WERI-Rb-1 (cell line): ENCODE measurements around the gene TNXB.

Source experiments
- DNase-seq: peaks from one replicate; pipeline ENCODE4 v3.0.0-alpha.2; 2020
- H3K27ac ChIP-seq: fragments of 250-450 bp; sonication (Bioruptor Pico); 2 replicates; pipeline ENCODE4 v1.5.1; 2020; ENCODE audit warnings: mild to moderate bottlenecking, moderate library complexity
- H3K27me3 ChIP-seq: fragments of 250-450 bp; sonication (Bioruptor Pico); 2 replicates; pipeline ENCODE4 v1.5.1; 2021; ENCODE audit warnings: mild to moderate bottlenecking, low read depth, moderate library complexity; ENCODE audit not compliant: insufficient read depth, severe bottlenecking
- H3K36me3 ChIP-seq: fragments of 250-450 bp; sonication (Bioruptor Pico); 2 replicates; pipeline ENCODE4 v1.5.1; 2020; ENCODE audit warnings: mild to moderate bottlenecking, moderate library complexity
- H3K4me3 ChIP-seq: 2 replicates; pipeline ENCODE4 v1.5.1; 2011; ENCODE audit warnings: low read depth, mild to moderate bottlenecking, control low read depth, low read length
- H3K9me3 ChIP-seq: fragments of 250-450 bp; sonication (Bioruptor Pico); 2 replicates; pipeline ENCODE4 v1.5.1; 2021; ENCODE audit warnings: mild to moderate bottlenecking, moderate library complexity; ENCODE audit not compliant: severe bottlenecking
- TF ChIP-seq, protein P1 (sequence below): IDR thresholded peaks from 2 replicates; pipeline ENCODE4 v1.5.1; 2011; ENCODE audit warnings: low read depth, mild to moderate bottlenecking, control low read depth, inconsistent platforms, low read length

TNXB gene

DNA sequence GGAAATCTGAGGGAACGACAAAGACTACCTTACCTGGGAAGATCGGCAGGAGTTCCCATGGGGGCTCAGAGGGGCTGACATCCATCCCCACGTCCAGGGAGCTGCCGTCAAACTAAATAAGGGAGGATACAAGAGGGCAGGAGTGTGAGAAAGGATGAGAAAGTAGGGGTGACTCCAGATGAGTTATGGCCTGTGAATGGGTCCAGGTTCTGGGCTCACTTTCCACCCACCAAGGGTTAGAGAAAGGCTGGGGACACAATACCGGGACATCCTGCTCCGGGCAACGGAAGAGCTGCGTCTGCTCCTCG lies 18.2 kb upstream of the TNXB start:
- no peak for DNase-seq
- Histone ChIP-seq H3K36me3 (peaks cover 43% of the 10 kb centered on the region), H3K27ac (peak overlapping the region; percentile 87), H3K27me3 (no peaks in the 10 kb centered on the region), H3K4me3 (peak overlapping the region; percentile 88), H3K9me3 (no peaks in the 10 kb centered on the region)
- TF ChIP-seq, protein P1, sequence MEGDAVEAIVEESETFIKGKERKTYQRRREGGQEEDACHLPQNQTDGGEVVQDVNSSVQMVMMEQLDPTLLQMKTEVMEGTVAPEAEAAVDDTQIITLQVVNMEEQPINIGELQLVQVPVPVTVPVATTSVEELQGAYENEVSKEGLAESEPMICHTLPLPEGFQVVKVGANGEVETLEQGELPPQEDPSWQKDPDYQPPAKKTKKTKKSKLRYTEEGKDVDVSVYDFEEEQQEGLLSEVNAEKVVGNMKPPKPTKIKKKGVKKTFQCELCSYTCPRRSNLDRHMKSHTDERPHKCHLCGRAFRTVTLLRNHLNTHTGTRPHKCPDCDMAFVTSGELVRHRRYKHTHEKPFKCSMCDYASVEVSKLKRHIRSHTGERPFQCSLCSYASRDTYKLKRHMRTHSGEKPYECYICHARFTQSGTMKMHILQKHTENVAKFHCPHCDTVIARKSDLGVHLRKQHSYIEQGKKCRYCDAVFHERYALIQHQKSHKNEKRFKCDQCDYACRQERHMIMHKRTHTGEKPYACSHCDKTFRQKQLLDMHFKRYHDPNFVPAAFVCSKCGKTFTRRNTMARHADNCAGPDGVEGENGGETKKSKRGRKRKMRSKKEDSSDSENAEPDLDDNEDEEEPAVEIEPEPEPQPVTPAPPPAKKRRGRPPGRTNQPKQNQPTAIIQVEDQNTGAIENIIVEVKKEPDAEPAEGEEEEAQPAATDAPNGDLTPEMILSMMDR: no peak

DNA sequence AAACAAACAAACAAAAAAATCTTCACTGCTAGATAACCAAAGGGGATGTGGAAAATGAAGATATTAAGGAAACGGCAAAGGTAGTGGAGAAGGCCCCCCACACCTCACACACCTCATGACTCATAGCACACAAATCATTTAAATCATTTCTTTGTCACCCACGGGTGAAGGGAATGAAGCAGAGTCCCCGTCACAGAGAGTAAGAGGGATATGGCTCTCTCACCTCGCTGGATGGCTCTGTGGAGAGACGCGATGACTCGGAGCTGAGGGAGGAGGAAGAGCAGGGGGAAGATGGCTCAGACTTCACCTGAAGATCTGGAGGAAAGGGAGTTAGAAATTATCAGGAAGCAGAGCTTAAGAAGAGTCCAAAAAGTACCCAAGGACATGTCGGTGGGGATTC lies 17.7 kb upstream of the TNXB start:
- no peak overlapping the region for H3K4me3 ChIP-seq
- H3K9me3 ChIP-seq: no peaks in the 10 kb centered on the region
- peaks cover 48% of the 10 kb centered on the region for H3K36me3 ChIP-seq
- H3K27me3 ChIP-seq: no peaks in the 10 kb centered on the region
- TF ChIP-seq, protein P1: no peak
- H3K27ac ChIP-seq: no peak overlapping the region
- DNase-seq: no peak

DNA sequence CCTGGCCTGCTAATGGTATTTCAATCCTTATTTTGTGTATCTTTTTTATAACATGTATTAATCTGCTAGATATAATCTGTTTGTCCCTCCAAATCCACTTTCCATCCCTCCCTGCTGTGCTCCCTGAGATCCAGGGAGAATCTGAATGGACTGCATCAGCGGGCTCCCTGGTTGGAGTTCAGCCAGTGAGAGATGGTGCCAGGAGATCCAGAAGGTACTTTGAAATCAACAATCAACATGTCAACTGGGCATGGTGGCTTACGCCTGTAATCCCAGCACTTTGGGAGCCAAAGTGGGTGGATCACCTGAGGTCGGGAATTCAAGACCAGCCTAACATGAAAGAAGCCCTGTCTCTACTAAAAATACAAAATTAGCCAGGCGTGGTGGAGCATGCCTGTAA lies 14.5 kb upstream of the TNXB start:
- H3K4me3 ChIP-seq: no peak overlapping the region
- TF ChIP-seq, protein P1: no peak
- H3K9me3 ChIP-seq: no peaks in the 10 kb centered on the region
- DNase-seq: no peak
- H3K27me3 ChIP-seq: no peaks in the 10 kb centered on the region
- no peak overlapping the region for H3K27ac ChIP-seq
- peaks cover 75% of the 10 kb centered on the region for H3K36me3 ChIP-seq

DNA sequence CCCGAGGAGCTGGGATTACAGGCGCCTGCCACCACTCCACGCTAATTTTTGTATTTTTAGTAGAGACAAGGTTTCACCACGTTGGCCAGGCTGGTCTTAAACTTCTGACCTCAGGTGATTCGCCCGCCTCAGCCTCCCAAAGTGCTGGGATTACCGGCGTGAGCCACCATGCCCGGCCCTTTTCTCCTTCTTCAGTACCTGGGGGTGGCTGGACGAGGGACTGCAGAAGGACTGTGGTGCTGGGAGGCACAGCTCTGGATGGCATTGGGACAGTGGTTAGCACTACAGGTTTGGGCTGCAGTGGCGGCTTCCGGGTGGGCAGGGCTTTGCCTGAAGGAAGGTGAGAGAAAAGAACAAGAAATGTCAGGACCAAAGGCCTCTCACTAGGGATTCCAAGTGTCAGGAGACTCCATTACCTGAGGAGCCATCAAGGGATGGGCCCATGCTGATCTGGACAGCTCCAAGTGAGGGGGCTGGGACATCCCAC lies 11.5 kb upstream of the TNXB start:
- Histone ChIP-seq H3K36me3 (peaks cover 92% of the 10 kb centered on the region), H3K27me3 (no peaks in the 10 kb centered on the region), H3K9me3 (no peaks in the 10 kb centered on the region), H3K4me3 (no peak overlapping the region), H3K27ac (no peak overlapping the region)
- no peak for DNase-seq
- TF ChIP-seq, protein P1: no peak

DNA sequence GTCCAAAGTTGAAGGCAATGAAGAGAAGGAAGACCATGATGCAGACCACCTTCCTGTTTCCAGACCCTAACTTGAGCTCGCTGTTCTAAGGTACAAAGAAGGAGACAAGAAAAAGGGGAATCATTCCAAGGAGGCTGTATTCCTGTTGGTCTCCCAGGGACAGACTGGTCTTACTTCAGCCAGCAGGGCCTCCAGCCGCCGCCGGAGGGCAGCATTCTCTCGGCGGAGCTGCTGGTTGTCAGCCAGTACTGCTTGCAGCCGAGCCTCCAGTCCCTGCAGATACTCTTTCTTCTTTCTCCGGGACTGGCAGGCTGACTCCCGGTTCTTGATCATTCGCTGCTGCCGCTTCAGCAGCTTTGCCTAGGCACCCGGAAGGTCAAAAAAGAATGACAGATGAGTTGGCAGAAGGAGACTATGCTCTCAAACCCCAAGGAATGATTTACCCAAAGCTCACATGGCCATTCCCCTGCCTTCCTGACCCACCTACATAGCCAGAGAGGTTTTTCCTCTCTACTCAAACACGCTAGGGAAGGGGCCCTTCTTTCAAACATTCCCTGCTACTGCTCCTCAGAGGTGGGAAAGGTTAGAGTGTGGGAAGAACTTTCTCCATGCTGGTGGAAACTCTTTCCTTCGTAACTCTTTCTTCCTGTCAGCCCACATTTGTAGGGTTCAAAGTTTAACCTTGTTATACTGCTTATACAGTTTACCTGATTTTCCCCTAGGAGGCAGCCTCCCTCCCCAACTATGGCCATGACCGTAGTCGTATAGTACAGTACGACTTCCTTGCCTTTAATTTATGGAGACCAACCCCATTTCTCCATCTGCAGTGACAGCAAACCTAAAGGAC lies 9.9 kb upstream of the TNXB start:
- TF ChIP-seq, protein P1: peak; percentile 100
- peak; percentile 95 for DNase-seq
- H3K36me3 ChIP-seq: peaks cover 84% of the 10 kb centered on the region
- no peaks in the 10 kb centered on the region for H3K27me3 ChIP-seq
- no peaks in the 10 kb centered on the region for H3K9me3 ChIP-seq
- no peak overlapping the region for H3K4me3 ChIP-seq
- H3K27ac ChIP-seq: no peak overlapping the region

DNA sequence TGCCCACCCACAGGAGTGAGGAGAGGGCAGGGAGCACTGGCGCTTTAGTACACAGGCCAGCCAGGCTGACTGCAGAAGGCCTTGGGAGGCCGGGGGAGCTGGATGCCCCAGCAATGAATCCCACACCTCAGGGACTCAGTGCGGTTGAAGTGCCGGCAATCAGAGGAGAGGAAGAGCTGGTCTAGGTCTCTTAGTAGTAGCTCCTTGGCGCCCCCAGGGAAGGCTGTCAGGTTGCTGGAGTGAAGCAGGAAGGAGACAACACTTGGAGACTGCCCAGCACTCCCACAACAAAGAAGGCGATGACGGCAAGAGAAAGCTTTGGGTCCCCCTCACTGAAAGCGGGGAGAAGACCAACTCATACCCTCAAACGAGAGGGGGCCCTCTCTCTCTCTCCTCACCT lies 8.3 kb upstream of the TNXB start:
- Histone ChIP-seq H3K27me3 (no peaks in the 10 kb centered on the region), H3K4me3 (no peak overlapping the region), H3K36me3 (peaks cover 74% of the 10 kb centered on the region), H3K27ac (no peak overlapping the region), H3K9me3 (no peaks in the 10 kb centered on the region)
- TF ChIP-seq, protein P1: no peak
- DNase-seq: no peak
